H1 (cell line): ENCODE results near the gene HMSD.

ENCODE experiments used
- BACH1 ChIP-seq: IDR thresholded peaks from 2 replicates; pipeline ENCODE4 v1.6.1; 2012; ENCODE audit warnings: low read length, improper control_type of control experiment
- CHD2 ChIP-seq: IDR thresholded peaks from 2 replicates; pipeline ENCODE4 v1.6.1; 2012; ENCODE audit warnings: low read length, improper control_type of control experiment
- CTCF ChIP-seq, 3 experiments: IDR thresholded peaks; 1 replicate in 2 of 3; 2 replicates in 1 of 3; pipeline versions ENCODE4 v1.5.1 to v1.6.1; 2011; ENCODE audit warnings: low read length in 3 of 3, mild to moderate bottlenecking in 3 of 3, inconsistent platforms in 2 of 3, low read depth in 1 of 3, moderate library complexity in 1 of 3; ENCODE audit not compliant: insufficient read depth in 1 of 3; ENCODE audit errors: control extremely low read depth in 1 of 3
- EP300 ChIP-seq, 2 experiments: IDR thresholded peaks; 1 replicate in 1 of 2; 2 replicates in 1 of 2; pipeline ENCODE4 v1.6.1; 2011 to 2012; ENCODE audit warnings: low read depth in 2 of 2, low read length in 2 of 2, mild to moderate bottlenecking in 2 of 2, borderline replicate concordance in 1 of 2, inconsistent platforms in 1 of 2, moderate library complexity in 1 of 2
- POLR2A ChIP-seq, 2 experiments: IDR thresholded peaks; 1 replicate in 1 of 2; 2 replicates in 1 of 2; pipeline ENCODE4 v1.6.1; 2011; ENCODE audit warnings: low read depth in 2 of 2, low read length in 2 of 2, mild to moderate bottlenecking in 2 of 2; ENCODE audit errors: control extremely low read depth in 1 of 2
- POLR2AphosphoS5 ChIP-seq: IDR thresholded peaks from 2 replicates; pipeline ENCODE4 v1.6.1; 2011; ENCODE audit warnings: low read depth, low read length
- SUZ12 ChIP-seq: fragments of 200-600 bp; sonication (generic); IDR thresholded peaks from 2 replicates; pipeline ENCODE4 v1.6.1; 2012; ENCODE audit warnings: mild to moderate bottlenecking, inconsistent platforms, low read length, moderate library complexity, mixed read lengths

DNA sequence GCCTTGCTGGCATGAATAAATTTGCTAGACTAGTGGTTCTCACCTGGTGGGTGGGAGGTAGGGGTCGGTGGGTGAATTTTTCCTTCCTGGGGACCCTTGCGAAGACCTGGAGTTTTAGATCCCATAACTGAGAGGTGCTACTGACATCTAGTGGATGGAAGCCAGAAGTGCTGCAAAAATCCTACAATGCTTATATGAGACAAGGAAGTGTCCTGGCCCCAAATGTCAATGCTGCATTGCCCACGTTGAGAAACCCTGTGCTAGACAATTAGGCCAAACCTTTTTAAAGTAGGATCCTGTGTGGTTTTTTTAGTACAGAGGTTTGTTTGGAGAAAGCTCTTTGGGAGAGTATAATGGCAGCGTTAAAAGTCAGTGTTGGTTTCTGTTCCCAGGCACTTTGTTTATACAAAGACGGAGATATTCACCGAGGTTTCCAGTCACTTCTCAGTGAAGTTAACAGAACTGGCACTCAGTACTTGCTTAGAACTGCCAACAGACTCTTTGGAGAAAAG is 30.4 kb downstream of the HMSD start:
- TF ChIP-seq POLR2AphosphoS5 (no peak), BACH1 (no peak), EP300 (IDR thresholded peaks at IDR 0.05; ENCODE audit: borderline replicate concordance in 1 of 2, low read depth in 2 of 2, low read length in 2 of 2) (no peak), CHD2 (no peak), POLR2A (IDR thresholded peaks at IDR 0.05; ENCODE audit: control extremely low read depth in 1 of 2, low read depth in 2 of 2, low read length in 2 of 2) (no peak), CTCF (IDR thresholded peaks at IDR 0.05; ENCODE audit: control extremely low read depth in 1 of 3, insufficient read depth in 1 of 3, low read depth in 1 of 3, low read length in 3 of 3) (peak in 2 of 3 experiments; percentile 78 to 87; a peak in 3 of 4 replicates), SUZ12 (no peak)
